ENCODE measurements around the gene PADI1. TPM values are rescaled to one million over a fixed set of nuclear protein-coding genes. Genes with fewer than 3 reads are reported as not detected.

PADI1 gene
- total and polyA plus RNA-seq, 2 of the 8 experiments (the other 6 are each of a cell fraction or from before 2014, with no cell fraction given), result 0.20 to 0.30 TPM

DNA sequence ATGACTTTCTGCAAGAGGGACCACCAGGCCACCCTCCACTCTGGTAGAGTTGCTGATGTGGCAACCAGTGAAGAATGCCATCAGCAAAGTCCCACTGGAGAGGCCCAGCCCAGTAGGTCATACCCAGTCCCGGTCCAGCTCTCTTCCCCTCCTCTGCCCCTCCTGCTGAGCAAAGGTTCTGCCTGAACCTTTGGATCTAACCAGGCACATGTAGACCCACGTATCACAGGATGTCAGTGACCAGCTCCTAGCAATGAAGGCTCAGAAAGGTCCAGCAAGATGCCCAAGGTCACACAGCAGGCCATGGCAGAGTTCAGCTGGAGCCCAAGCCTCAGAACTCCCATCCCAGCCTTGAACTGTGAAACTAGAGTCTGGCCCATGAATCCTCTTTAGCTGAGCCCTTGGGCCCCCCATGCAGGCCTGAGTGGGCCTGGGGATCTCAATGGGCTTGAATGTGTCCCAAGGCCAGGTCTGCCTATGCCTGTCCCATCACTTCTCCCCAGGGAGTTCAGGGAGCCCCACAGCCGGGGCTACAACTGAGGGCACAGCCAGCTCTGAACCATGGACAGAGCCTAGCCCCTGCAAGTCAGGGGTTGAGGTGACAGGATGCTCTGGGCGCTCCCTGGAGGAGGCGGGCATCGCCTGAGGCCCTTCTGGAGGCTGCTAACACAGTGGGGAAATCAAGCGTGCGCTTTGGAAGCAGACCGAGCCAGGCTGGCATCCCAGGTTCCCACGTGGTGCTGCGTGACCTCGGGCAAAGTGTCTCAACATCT, 21.4 kb upstream of the PADI1 start:
- Histone ChIP-seq H4K5ac (ENCODE audit: insufficient read length, low read depth, low read length) (no peak overlapping the region), H3K18ac (ENCODE audit: extremely low read depth, low read length) (no peak overlapping the region), H2AK5ac (ENCODE audit: low read depth, low read length) (no peak overlapping the region), H2BK15ac (ENCODE audit: low read length) (no peak overlapping the region; the same call in 1 of the 2 replicates), H4K8ac (ENCODE audit: extremely low read depth, insufficient read depth, low read length) (no peak overlapping the region), H3K79me1 (ENCODE audit: low read depth, low read length) (no peaks in the 10 kb centered on the region), H3K4ac (replicated peaks; ENCODE audit: insufficient read length, low read depth, low read length) (no peak overlapping the region), H3K23ac (ENCODE audit: insufficient read length) (no peak overlapping the region), H4K20me1 (replicated peaks in 1 of 2; ENCODE audit: control insufficient read depth in 1 of 2, insufficient read depth in 2 of 2, low read length in 2 of 2) (no peaks in the 10 kb centered on the region), H3K14ac (ENCODE audit: insufficient read length) (no peak overlapping the region), H2BK120ac (replicated peaks; ENCODE audit: low read depth, low read length) (no peak overlapping the region), H3K4me2 (ENCODE audit: insufficient read depth in 1 of 2, low read depth in 2 of 2, low read length in 2 of 2) (no peak overlapping the region), H3K9ac (replicated peaks in 1 of 4; ENCODE audit: extremely low read depth in 1 of 4, low read depth in 3 of 4, low read length in 3 of 4) (no peak overlapping the region), H3K23me2 (ENCODE audit: low read depth, low read length) (no peaks in the 10 kb centered on the region), H2BK20ac (ENCODE audit: low read length) (no peak overlapping the region), H3K27ac (ENCODE audit: low read depth, low read length) (no peak overlapping the region), H3K27me3 (replicated peaks in 1 of 4; ENCODE audit: control insufficient read depth in 3 of 4, extremely low read depth in 1 of 4, insufficient read depth in 3 of 4, low read length in 3 of 4) (no peaks in the 10 kb centered on the region), H3K4me3 (ENCODE audit: extremely low read depth in 1 of 4, insufficient read depth in 2 of 4, low read depth in 3 of 4, low read length in 4 of 4) (no peak overlapping the region), H3K4me1 (replicated peaks in 1 of 4; ENCODE audit: control insufficient read depth in 3 of 4, insufficient read depth in 4 of 4, low read length in 3 of 4) (peaks cover 0 to 3% (median under 1%) of the 10 kb centered on the region in 4 experiments; a peak in 2 of 7 replicates), H3K79me2 (ENCODE audit: control insufficient read depth in 1 of 2, insufficient read depth in 2 of 2, low read length in 2 of 2) (no peaks in the 10 kb centered on the region), H4K91ac (replicated peaks; ENCODE audit: insufficient read length, low read length) (no peak overlapping the region), H2AFZ (ENCODE audit: low read length) (no peak overlapping the region), H3K56ac (replicated peaks; ENCODE audit: insufficient read length, low read depth, low read length) (no peak overlapping the region), H3K36me3 (ENCODE audit: control insufficient read depth in 2 of 4, insufficient read depth in 4 of 4, low read length in 3 of 4) (no peaks in the 10 kb centered on the region), H2BK5ac (ENCODE audit: low read depth, low read length) (no peak overlapping the region), H3K9me3 (ENCODE audit: insufficient read depth in 2 of 2, low read depth in 1 of 2, low read length in 1 of 2) (no peaks in the 10 kb centered on the region), H2BK12ac (ENCODE audit: low read depth, low read length) (no peak overlapping the region)
- ChIA-PET POLR2A (ENCODE audit: partially characterized antibody) (no interaction called here), CTCF (ENCODE audit: partially characterized antibody) (no interaction called here)
- WGBS, 2 experiments (ENCODE audit: extremely low coverage in 1 of 2, insufficient coverage in 1 of 2, insufficient read length in 1 of 2, insufficient replicate concordance in 2 of 2, low coverage in 1 of 2, low lambda C conversion rate in 2 of 2, missing lambda C conversion rate in 1 of 2), result 95% methylated on average over 12 of the region's 12 CpGs; no CpG with 5 or more reads in 1 of the 2 experiments
- DNase-seq (ENCODE audit: low read depth in 1 of 2, low spot score in 2 of 2) (peak in 1 of 2 experiments; percentile 38), FAIRE-seq (no peak)
- no peak for TF ChIP-seq KDM4A (IDR thresholded peaks at IDR 0.05; ENCODE audit: low read depth, low read length, severe bottlenecking)
- no peak for TF ChIP-seq SIRT6 (IDR thresholded peaks at IDR 0.05; ENCODE audit: low read length)
- TF ChIP-seq POLR2A (IDR thresholded peaks at IDR 0.05; ENCODE audit: control extremely low read depth in 1 of 2, low read depth in 2 of 2, low read length in 2 of 2), result no peak
- TF ChIP-seq, protein P1, sequence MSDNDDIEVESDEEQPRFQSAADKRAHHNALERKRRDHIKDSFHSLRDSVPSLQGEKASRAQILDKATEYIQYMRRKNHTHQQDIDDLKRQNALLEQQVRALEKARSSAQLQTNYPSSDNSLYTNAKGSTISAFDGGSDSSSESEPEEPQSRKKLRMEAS (IDR thresholded peaks at IDR 0.05), result no peak
- no peak for TF ChIP-seq CEBPB (IDR thresholded peaks at IDR 0.05; ENCODE audit: low read depth, low read length)
- TF ChIP-seq, protein P2, sequence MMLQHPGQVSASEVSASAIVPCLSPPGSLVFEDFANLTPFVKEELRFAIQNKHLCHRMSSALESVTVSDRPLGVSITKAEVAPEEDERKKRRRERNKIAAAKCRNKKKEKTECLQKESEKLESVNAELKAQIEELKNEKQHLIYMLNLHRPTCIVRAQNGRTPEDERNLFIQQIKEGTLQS (IDR thresholded peaks at IDR 0.05; ENCODE audit: insufficient read depth, low read depth, low read length), result no peak
- no peak for TF ChIP-seq RNF2 (IDR thresholded peaks at IDR 0.05; ENCODE audit: borderline replicate concordance, low read depth, low read length, missing control alignments, poor library complexity, severe bottlenecking)
- TF ChIP-seq JUND (IDR thresholded peaks at IDR 0.05; ENCODE audit: low read length), result no peak
- no peak for TF ChIP-seq SUZ12 (IDR thresholded peaks at IDR 0.05; ENCODE audit: low read length)
